HT1080 (cell line): ENCODE results near the gene SLC6A6. TPM values are rescaled to one million over a fixed set of nuclear protein-coding genes. Genes with fewer than 3 reads are reported as not detected.
A peak's percentile ranks its signal among the peaks of the same experiment; 100 is the strongest.

Experiments used
- DNase-seq: peaks from one replicate; pipeline ENCODE4 v3.0.0-alpha.2; 2015; ENCODE audit warnings: low read depth
- total RNA-seq: library from RNA; depleted of rRNA; stranded (reverse); fragments of >200 nt; shearing (Covaris generic); gene quantifications from 2 replicates; pipeline ENCODE4 v1.2.3, GENCODE V29; 2014

The SLC6A6 gene
- total RNA-seq, 1 experiment from 2014 or later = 40.1 TPM

DNA sequence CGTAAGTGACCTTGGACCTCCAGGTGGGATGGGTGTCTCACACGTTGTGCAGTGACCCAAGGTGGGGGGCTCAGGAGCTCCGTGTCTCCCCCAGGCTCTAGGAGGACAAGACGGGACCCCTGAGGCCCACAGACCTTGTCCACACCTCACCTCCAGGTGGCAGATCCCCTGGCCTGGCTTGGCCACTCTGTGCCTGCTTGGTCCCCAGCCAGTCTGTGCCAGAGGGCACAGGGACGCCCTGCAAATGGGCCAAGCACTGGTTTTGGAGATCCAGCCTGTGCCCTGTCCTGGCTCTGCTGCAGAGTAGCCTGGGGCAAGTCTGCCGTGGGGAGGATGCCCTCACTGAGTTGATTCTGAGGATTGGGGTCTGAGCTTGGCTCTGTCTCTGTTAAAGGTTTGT is 14.0 kb downstream of the SLC6A6 start:
- no peak for DNase-seq

DNA sequence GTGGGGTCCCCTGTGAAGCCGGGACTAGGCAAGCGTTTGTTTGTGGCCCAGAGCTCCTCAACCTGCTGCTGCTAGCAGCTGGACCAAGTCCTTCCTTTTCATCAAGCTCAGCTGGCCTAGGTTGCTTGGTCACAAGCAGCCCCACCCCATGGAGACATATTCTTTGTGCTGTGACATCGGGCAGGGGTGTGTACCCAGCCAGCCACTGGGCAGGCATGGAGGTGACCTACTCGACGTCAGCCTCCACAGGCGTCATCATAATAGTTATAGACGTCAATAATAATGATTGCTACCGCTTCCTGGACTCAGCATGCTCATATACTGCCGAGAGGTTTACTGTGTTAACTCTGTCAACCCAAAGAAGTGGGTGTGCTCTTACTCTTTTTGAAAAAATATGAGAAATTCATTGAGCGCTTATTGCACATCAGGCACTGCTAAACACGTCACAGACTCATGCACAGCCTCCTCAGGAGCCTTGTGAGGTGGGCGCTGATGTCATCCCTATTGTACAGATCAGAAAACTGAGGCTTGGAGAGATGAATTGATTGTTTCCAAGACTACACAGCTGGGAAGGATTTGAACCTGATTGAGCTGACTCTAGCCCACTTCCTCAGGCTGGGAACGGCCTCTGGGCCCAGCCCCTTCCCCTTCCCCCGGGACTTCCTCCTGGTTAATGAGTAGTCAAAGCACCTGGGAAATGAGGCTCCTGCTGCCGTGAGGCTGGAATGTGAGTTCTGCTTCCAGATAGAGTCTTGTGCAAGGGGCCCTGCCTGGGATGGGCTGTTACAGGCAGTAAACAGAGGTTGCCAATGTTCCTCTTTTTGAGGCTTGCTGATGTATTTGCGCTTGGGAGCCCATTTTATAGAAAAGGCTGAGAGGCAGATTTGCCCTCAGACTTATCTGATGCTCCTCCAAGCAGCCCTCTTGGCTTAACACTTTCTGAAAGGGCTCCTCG is 16.2 kb downstream of the SLC6A6 start:
- DNase-seq = no peak

DNA sequence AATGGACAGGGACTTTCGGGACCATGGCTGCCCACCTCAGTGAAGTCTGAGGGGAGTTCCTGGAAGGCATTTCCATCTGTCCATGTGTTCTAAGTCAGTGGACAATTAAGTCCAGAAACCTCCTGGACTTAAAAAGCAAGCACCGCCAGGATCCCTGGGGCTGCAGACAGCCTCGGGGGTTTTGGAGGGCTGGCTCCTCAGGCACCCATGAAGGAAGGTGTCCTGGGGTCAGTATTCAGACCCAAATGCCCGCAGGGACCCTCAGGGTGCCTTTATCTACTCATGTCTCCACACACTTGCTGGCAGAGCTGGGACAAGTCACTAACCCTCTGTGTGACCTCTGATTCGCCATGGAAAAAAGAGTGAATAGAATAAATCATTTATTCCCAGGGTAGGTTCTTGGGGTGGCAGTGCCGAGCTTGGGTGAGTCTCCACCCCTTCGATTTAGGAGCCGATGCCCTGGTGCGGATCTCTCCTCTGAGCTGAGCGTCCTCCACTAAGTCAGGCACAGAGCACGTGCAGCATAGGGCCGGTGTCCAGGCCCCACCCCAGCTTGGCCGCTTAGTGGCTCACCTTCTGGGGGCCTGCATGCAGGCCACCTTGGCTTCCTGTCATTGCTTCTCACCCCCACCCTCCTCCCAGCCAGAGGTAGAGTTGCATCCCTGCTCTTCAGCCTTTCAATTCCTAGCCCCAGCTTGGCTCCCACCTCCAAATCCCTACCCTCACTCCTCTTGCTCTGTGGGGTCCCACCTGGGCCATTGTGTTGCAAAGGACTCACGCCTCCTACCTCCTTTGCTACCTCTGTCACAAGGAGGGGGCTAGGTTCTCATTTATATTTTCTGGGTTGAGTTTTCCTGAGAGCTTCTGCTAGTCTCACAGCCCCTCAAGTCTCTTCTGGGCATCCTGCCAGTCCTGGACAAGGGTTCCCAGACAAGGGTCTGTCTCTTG is 19.9 kb downstream of the SLC6A6 start:
- no peak for DNase-seq

GRCh38 chr3:14423197-14423743 is 20.9 kb downstream of the SLC6A6 start:
- DNase-seq = no peak

GRCh38 chr3:14423963-14424362 is 21.6 kb downstream of the SLC6A6 start:
- no peak for DNase-seq

GRCh38 chr3:14424711-14425580 is 22.5 kb downstream of the SLC6A6 start:
- DNase-seq = peak; percentile 32

- no peak for DNase-seq
Measured at GRCh38 chr3:14425581-14426304, 23.3 kb downstream of the SLC6A6 start.

GRCh38 chr3:14426305-14426620 is 23.9 kb downstream of the SLC6A6 start:
- DNase-seq = no peak

GRCh38 chr3:14428087-14429033 is 26.0 kb downstream of the SLC6A6 start:
- DNase-seq = no peak

DNA sequence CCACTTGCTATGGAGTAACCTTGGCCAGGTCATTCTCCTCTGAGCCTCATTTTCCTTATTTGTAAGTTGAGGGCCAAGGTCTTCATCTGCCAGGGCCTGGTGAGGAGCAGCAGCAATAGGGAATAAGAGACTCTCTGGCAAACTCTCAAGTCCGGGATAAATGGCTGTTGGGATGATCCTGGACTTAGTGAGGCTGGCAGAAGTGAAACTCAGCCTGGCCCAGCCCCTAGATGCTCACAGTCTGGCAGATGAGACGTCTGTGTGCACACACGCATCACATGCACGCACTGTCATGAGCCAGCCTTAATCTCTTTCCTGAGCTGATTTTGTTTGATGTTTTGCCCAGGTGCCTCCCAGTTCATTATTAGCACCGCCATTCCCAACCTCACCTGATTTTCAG is 26.8 kb downstream of the SLC6A6 start:
- no peak for DNase-seq

- no peak for DNase-seq
Measured at GRCh38 chr3:14429640-14430039, 27.2 kb downstream of the SLC6A6 start.

GRCh38 chr3:14430053-14430452 is 27.6 kb downstream of the SLC6A6 start:
- DNase-seq = no peak

GRCh38 chr3:14430706-14431451 is 28.5 kb downstream of the SLC6A6 start:
- DNase-seq = no peak

- no peak for DNase-seq
Measured at GRCh38 chr3:14431452-14431916, 29.1 kb downstream of the SLC6A6 start.

DNA sequence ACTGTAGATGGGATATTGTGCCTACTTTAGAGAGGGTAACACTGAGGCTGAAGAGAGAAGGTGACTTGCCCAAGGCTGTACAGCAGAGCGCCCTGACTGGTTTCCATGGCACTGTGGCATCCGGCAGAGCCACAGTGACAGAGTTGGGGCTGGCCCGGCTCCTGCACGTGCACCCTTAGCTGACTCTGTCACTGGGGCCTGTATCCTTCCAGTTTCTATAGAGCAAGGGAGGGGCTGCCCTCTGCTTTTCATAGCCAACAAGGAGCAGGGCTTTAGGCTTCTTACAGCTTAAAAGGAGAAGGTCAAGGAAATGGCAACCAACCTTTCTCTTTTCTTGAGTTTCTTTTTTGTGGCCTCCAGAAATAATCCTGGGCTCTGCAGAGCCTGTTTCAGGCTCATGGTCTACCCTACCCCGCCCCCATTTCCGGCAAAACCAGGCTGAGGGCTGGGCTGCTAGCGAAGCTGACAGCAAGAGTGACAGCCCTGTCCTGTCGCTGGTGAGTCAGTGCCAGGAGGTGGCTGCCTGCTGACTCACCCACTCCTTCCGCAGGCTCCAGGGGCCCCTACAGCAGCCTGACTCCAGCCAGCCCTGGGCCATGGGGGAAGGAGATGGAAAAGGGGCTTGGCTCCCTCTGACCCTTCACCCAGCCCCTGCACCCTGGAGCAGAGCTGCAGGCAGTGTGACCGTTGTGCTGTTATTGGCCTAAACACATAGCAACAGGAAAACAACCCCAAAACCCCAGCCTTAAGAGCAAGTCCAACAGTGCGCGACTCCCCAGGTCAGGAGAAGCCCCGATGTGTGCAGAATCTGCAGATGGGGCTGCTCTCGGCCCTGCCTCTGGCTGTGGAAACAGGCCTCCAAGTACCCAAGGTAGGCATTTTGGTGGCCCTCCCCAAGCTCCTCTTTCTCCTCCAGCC is 29.8 kb downstream of the SLC6A6 start:
- peak; percentile 96 for DNase-seq

- DNase-seq = no peak
Measured at GRCh38 chr3:14433106-14433505, 30.7 kb downstream of the SLC6A6 start.

GRCh38 chr3:14434126-14434497 is 31.7 kb downstream of the SLC6A6 start:
- peak; percentile 64 for DNase-seq
